K562 (cell line): ENCODE results near the gene NKX2-8. TPM values are rescaled to one million over a fixed set of nuclear protein-coding genes. Genes with fewer than 3 reads are reported as not detected.

ENCODE experiments used
- ATAC-seq: fragments of 200-7000 bp; cut with Tn5 transposase; 3 replicates; pipeline ENCODE4 v1.9.1; 2020; ENCODE audit warnings: moderate library complexity
- BruUV-seq: library from RNA; stranded (reverse); fragments of 400-500 nt; replicated peaks from 2 replicates; lab custom pipeline; 2021; lab: Mats Ljungman, UMichigan
- CTCF ChIA-PET: fragments of 300-600 bp; formaldehyde crosslinking; extraction: SDS; loops from one replicate; lab custom pipeline; 2021; ENCODE audit warnings: low intra/inter-chr PET ratio; lab: Yijun Ruan, JAX
- POLR2A ChIA-PET: fragments of 300-600, 350-650 bp; sonication (Branson Sonifier 250); formaldehyde crosslinking; extraction: SDS; loops from one replicate; lab custom pipeline; 2021; ENCODE audit warnings: antibody characterized with exemption, inconsistent platforms; lab: Yijun Ruan, JAX
- DNase-seq, 4 experiments: peaks; one replicate each; pipeline versions ENCODE4 v3.0.0 to v3.0.0-alpha.2; 2011 to 2018; ENCODE audit warnings: low spot score in 3 of 4, mixed read lengths in 3 of 4; ENCODE audit errors: extremely low read depth in 1 of 4
- FAIRE-seq: peaks from 2 replicates; lab custom pipeline; 2011; peaks lifted over from hg19 to GRCh38; lab: Jason Lieb, UNC
- H2AFZ ChIP-seq: 2 replicates; pipeline ENCODE4 v1.6.0; 2011; ENCODE audit warnings: low read depth, low read length, control low read depth, inconsistent platforms
- H3K27ac ChIP-seq: fragments of 200-600 bp; 3 replicates; pipeline ENCODE4 v1.8.0; 2011; ENCODE audit warnings: low read depth, mild to moderate bottlenecking, control low read depth, inconsistent platforms, low read length, moderate library complexity, mixed read lengths; ENCODE audit errors: extremely low read depth
- H3K27me3 ChIP-seq, 2 experiments: fragments of 300-600 bp in 1 of 2; 2 replicates in 1 of 2; 3 replicates in 1 of 2; pipeline versions ENCODE4 v1.6.0 to v1.8.0; 2011; ENCODE audit warnings: inconsistent platforms in 2 of 2, low read length in 2 of 2, mild to moderate bottlenecking in 1 of 2, mixed read lengths in 1 of 2, moderate library complexity in 1 of 2; ENCODE audit not compliant: control insufficient read depth in 2 of 2, insufficient read depth in 2 of 2
- H3K36me3 ChIP-seq: fragments of 300-600 bp; 3 replicates; pipeline ENCODE4 v1.8.0; 2011; ENCODE audit warnings: mild to moderate bottlenecking, low read length, inconsistent platforms; ENCODE audit not compliant: control insufficient read depth, insufficient read depth
- H3K4me1 ChIP-seq, 2 experiments: fragments of 200-600 bp in 1 of 2; replicated peaks in 1 of 2; 2 replicates in 1 of 2; 3 replicates in 1 of 2; pipeline versions ENCODE4 v1.5.1 to v1.8.0; 2011; ENCODE audit warnings: inconsistent platforms in 2 of 2, low read length in 2 of 2, mild to moderate bottlenecking in 1 of 2, mixed read lengths in 1 of 2, moderate library complexity in 1 of 2; ENCODE audit not compliant: control insufficient read depth in 2 of 2, insufficient read depth in 2 of 2
- H3K4me2 ChIP-seq: 2 replicates; pipeline ENCODE4 v1.6.1; 2011; ENCODE audit warnings: low read length, control low read depth, inconsistent platforms, mixed read lengths; ENCODE audit not compliant: insufficient read depth
- H3K4me3 ChIP-seq: fragments of 200-600 bp; sonication (generic), shearing (Covaris generic); 2 replicates; pipeline ENCODE4 v1.5.1; 2016; ENCODE audit warnings: control low read depth, inconsistent platforms
- H3K79me2 ChIP-seq: fragments of 200-600 bp; 3 replicates; pipeline ENCODE4 v1.8.0; 2011; ENCODE audit warnings: low read length, inconsistent platforms; ENCODE audit not compliant: control insufficient read depth, insufficient read depth
- H3K9ac ChIP-seq, 2 experiments: 2 replicates each; pipeline versions ENCODE4 v1.6.0 to v1.6.1; 2011; ENCODE audit warnings: low read depth in 2 of 2, low read length in 2 of 2, control low read depth in 1 of 2, inconsistent platforms in 1 of 2, mild to moderate bottlenecking in 1 of 2, mixed read lengths in 1 of 2; ENCODE audit not compliant: insufficient read depth in 1 of 2
- H3K9me1 ChIP-seq: one replicate; pipeline ENCODE4 v1.6.0; 2011; ENCODE audit warnings: inconsistent platforms, mild to moderate bottlenecking, low read length, moderate library complexity; ENCODE audit not compliant: control insufficient read depth, insufficient read depth
- H3K9me3 ChIP-seq: replicated peaks from 2 replicates; pipeline ENCODE4 v1.5.1; 2011; ENCODE audit warnings: low read depth, low read length, inconsistent platforms; ENCODE audit not compliant: control insufficient read depth, insufficient read depth
- H4K20me1 ChIP-seq: replicated peaks from 2 replicates; pipeline ENCODE4 v1.6.1; 2011; ENCODE audit warnings: low read length, inconsistent platforms, mixed read lengths; ENCODE audit not compliant: control insufficient read depth, insufficient read depth
- CREBBP ChIP-seq: IDR thresholded peaks from one replicate; pipeline ENCODE4 v1.6.1; 2012; ENCODE audit warnings: low read depth, mild to moderate bottlenecking, control low read depth, inconsistent platforms, low read length
- HMGN3 ChIP-seq: IDR thresholded peaks from 2 replicates; pipeline ENCODE4 v1.6.1; 2011; ENCODE audit warnings: borderline replicate concordance, low read depth, mild to moderate bottlenecking, mixed read lengths, low read length; ENCODE audit not compliant: insufficient read length; ENCODE audit errors: extremely low read depth
- U2AF1 ChIP-seq: fragments of 200-400 bp; formaldehyde crosslinking; optimal IDR thresholded peaks from 2 replicates; pipeline ENCODE3; 2017; ENCODE audit warnings: mild to moderate bottlenecking, low read depth, low read length, moderate library complexity
- WGBS: fragments of 100-300 bp; shearing (Covaris generic); methylation state at CpG from one replicate; pipeline ENCODE4 v1.1.6; 2016; ENCODE audit warnings: low coverage, mixed read lengths; ENCODE audit not compliant: insufficient coverage; ENCODE audit errors: missing lambda C conversion rate; 5-methylcytosine and 5-hydroxymethylcytosine counted together
- in situ Hi-C: fragments of 300-500 bp; cut with MboI; formaldehyde crosslinking; loops from 4 replicates; pipeline ENCODE4 v1.15.0; 2018; ENCODE audit warnings: inconsistent platforms, mixed read lengths
- intact Hi-C: fragments of 100-400 bp; cut with micrococcal nuclease; formaldehyde crosslinking; loops from 2 replicates; pipeline ENCODE4 v1.14.2; 2022
- polyA plus RNA-seq, 8 experiments: library from polyadenylated mRNA; depleted of rRNA in 4 of 8; stranded (reverse) in 5 of 8; unstranded in 3 of 8; fragments of >200 nt; fragmentation: Nextera tagmentation in 2 of 8; fragmentation: Illumina TruSeq in 1 of 8; extraction: Ambion mirVana in 2 of 8; extraction: Trizol in 1 of 8; gene quantifications; 2 replicates each; pipeline versions ENCODE4 v1.2.1 to v1.2.3, GENCODE V29; 2011 to 2014; ENCODE audit warnings: inconsistent platforms in 1 of 8, missing spikeins in 1 of 8
- total RNA-seq, 7 experiments: library from RNA; depleted of rRNA in 6 of 7; stranded (reverse); fragments of >200 nt in 6 of 7; fragmentation: Illumina TruSeq in 2 of 7; extraction: Trizol in 2 of 7; gene quantifications; 2 replicates each; pipeline versions ENCODE4 v1.2.1 to v1.2.3, GENCODE V29; 2011 to 2021; ENCODE audit warnings: low replicate concordance in 1 of 7
- TF ChIP-seq, protein P1 (sequence below): sonication (generic); formaldehyde crosslinking; IDR thresholded peaks from 2 replicates; pipeline ENCODE4 v1.8.0; 2022; ENCODE audit warnings: mild to moderate bottlenecking, missing genetic modification reagents

The NKX2-8 gene
- total and polyA plus RNA-seq, 9 of the 15 experiments (the other 6 are each of a cell fraction or from before 2014, with no cell fraction given) = not detected

- TF ChIP-seq, protein P1, sequence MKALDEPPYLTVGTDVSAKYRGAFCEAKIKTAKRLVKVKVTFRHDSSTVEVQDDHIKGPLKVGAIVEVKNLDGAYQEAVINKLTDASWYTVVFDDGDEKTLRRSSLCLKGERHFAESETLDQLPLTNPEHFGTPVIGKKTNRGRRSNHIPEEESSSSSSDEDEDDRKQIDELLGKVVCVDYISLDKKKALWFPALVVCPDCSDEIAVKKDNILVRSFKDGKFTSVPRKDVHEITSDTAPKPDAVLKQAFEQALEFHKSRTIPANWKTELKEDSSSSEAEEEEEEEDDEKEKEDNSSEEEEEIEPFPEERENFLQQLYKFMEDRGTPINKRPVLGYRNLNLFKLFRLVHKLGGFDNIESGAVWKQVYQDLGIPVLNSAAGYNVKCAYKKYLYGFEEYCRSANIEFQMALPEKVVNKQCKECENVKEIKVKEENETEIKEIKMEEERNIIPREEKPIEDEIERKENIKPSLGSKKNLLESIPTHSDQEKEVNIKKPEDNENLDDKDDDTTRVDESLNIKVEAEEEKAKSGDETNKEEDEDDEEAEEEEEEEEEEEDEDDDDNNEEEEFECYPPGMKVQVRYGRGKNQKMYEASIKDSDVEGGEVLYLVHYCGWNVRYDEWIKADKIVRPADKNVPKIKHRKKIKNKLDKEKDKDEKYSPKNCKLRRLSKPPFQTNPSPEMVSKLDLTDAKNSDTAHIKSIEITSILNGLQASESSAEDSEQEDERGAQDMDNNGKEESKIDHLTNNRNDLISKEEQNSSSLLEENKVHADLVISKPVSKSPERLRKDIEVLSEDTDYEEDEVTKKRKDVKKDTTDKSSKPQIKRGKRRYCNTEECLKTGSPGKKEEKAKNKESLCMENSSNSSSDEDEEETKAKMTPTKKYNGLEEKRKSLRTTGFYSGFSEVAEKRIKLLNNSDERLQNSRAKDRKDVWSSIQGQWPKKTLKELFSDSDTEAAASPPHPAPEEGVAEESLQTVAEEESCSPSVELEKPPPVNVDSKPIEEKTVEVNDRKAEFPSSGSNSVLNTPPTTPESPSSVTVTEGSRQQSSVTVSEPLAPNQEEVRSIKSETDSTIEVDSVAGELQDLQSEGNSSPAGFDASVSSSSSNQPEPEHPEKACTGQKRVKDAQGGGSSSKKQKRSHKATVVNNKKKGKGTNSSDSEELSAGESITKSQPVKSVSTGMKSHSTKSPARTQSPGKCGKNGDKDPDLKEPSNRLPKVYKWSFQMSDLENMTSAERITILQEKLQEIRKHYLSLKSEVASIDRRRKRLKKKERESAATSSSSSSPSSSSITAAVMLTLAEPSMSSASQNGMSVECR (CRISPR knock-in tag) = no peak
- no peak for TF ChIP-seq HMGN3
These were observed 2.8 kb downstream of the NKX2-8 start (continued) for GRCh38 chr14:36579573-36580140.

DNA sequence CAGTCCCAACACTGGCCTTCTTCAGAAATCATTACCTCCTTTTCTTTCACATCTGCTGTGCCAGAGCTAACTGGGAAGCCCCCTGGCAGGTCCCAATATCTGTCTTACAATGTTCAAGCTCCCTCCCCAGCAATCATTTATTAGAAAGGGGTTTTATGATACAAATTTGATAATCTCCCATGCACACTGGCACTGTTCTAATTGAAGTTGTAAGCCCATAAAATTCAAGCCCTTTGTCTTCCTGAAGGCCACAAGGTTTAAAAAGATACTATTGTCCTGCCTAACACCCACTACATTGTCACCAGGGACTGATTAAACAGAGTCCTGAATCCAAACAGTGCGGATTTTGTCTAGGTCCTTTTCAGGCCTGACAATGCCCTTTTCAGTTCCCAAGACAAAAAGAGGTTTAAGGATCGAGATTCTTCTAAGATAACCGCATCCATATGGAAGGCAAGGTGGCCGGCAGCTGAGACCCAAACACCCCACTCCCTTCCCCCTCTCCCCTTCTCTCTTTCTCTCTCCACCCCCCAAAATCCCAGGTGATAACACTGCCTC, 3.3 kb downstream of the NKX2-8 start:
- Histone ChIP-seq H3K9me3 (no peaks in the 10 kb centered on the region), H3K79me2 (no peaks in the 10 kb centered on the region), H3K4me1 (peaks cover 0 to 16% of the 10 kb centered on the region in 2 experiments; a peak in 2 of 5 replicates), H3K9me1 (no peaks in the 10 kb centered on the region), H3K36me3 (no peaks in the 10 kb centered on the region), H3K4me3 (no peak overlapping the region), H3K4me2 (no peak overlapping the region), H4K20me1 (no peaks in the 10 kb centered on the region), H3K9ac (no peak overlapping the region), H2AFZ (no peak overlapping the region), H3K27ac (no peak overlapping the region), H3K27me3 (peaks cover 2 to 36% of the 10 kb centered on the region in 2 experiments; a peak in 3 of 5 replicates)
- intact Hi-C loops (no loop called here), in situ Hi-C loops (no loop called here)
- CTCF ChIA-PET = no interaction called here
- FAIRE-seq (no peak), ATAC-seq (no peak), DNase-seq (no peak)
- TF ChIP-seq CREBBP (no peak), U2AF1 (no peak)
- 0% methylated on average over 3 of the region's 4 CpGs for WGBS
- BruUV-seq = no TSS peak
- POLR2A ChIA-PET = interaction anchor here (0.6 to 0.7 kb wide), 2 partner anchors 39 to 274 kb away, joined by 3 read pairs; no protein-coding TSS in a partner anchor
